ENCODE measurements around the gene EPB41L4A. TPM values are rescaled to one million over a fixed set of nuclear protein-coding genes. Genes with fewer than 3 reads are reported as not detected.

The EPB41L4A gene
- total RNA-seq, 6 experiments from 2014 or later = 0.07 TPM; not detected in 5

- no peaks in the 10 kb centered on the region for H3K27me3 Mint-ChIP-seq (ENCODE audit: insufficient read depth)
- no peaks in the 10 kb centered on the region for H3K9me3 Mint-ChIP-seq
- no peak overlapping the region for H3K4me3 Mint-ChIP-seq
- H3K4me1 Mint-ChIP-seq (ENCODE audit: low read depth) = no peaks in the 10 kb centered on the region
- H3K27ac Mint-ChIP-seq = no peak overlapping the region
- DNase-seq = no peak
- H3K36me3 Mint-ChIP-seq (ENCODE audit: low read depth) = no peaks in the 10 kb centered on the region
- no peak for TF ChIP-seq CTCF (IDR thresholded peaks at IDR 0.05)
These were observed 164.8 kb downstream of the EPB41L4A start for GRCh38 chr5:112254303-112254702.

- DNase-seq = no peak
These were observed 165.4 kb downstream of the EPB41L4A start for GRCh38 chr5:112253478-112254250.

GRCh38 chr5:112250551-112250950 is 168.5 kb downstream of the EPB41L4A start:
- H3K36me3 Mint-ChIP-seq (ENCODE audit: low read depth) = no peaks in the 10 kb centered on the region
- H3K9me3 Mint-ChIP-seq = no peaks in the 10 kb centered on the region
- no peak overlapping the region for H3K4me3 Mint-ChIP-seq

More at GRCh38 chr5:112253478-112254250, 165.4 kb downstream of the EPB41L4A start:
- TF ChIP-seq CTCF (IDR thresholded peaks at IDR 0.05) = no peak
- Mint-ChIP-seq H3K27me3 (ENCODE audit: insufficient read depth) (no peaks in the 10 kb centered on the region), H3K9me3 (no peaks in the 10 kb centered on the region), H3K27ac (no peak overlapping the region), H3K4me1 (ENCODE audit: low read depth) (no peaks in the 10 kb centered on the region), H3K36me3 (ENCODE audit: low read depth) (no peaks in the 10 kb centered on the region), H3K4me3 (no peak overlapping the region)

GRCh38 chr5:112248623-112249022 is 170.5 kb downstream of the EPB41L4A start:
- H3K36me3 Mint-ChIP-seq (ENCODE audit: low read depth) = no peaks in the 10 kb centered on the region
- no peak overlapping the region for H3K4me3 Mint-ChIP-seq
- DNase-seq = no peak
- H3K27me3 Mint-ChIP-seq (ENCODE audit: insufficient read depth) = peaks cover 3% of the 10 kb centered on the region
- no peak for TF ChIP-seq CTCF (IDR thresholded peaks at IDR 0.05)
- no peak overlapping the region for H3K27ac Mint-ChIP-seq
- H3K9me3 Mint-ChIP-seq = no peaks in the 10 kb centered on the region
- H3K4me1 Mint-ChIP-seq (ENCODE audit: low read depth) = no peaks in the 10 kb centered on the region

More at GRCh38 chr5:112250551-112250950, 168.5 kb downstream of the EPB41L4A start:
- H3K27me3 Mint-ChIP-seq (ENCODE audit: insufficient read depth) = no peaks in the 10 kb centered on the region; the same call in 1 of the 2 replicates
- no peak for TF ChIP-seq CTCF (IDR thresholded peaks at IDR 0.05)
- H3K4me1 Mint-ChIP-seq (ENCODE audit: low read depth) = no peaks in the 10 kb centered on the region
- DNase-seq = no peak
- H3K27ac Mint-ChIP-seq = no peak overlapping the region

- H3K27ac Mint-ChIP-seq = no peak overlapping the region
- peaks cover 3% of the 10 kb centered on the region for H3K27me3 Mint-ChIP-seq (ENCODE audit: insufficient read depth)
- no peaks in the 10 kb centered on the region for H3K9me3 Mint-ChIP-seq
- H3K4me1 Mint-ChIP-seq (ENCODE audit: low read depth) = no peaks in the 10 kb centered on the region
- no peak overlapping the region for H3K4me3 Mint-ChIP-seq
- TF ChIP-seq CTCF (IDR thresholded peaks at IDR 0.05) = no peak
- H3K36me3 Mint-ChIP-seq (ENCODE audit: low read depth) = no peaks in the 10 kb centered on the region
- no peak for DNase-seq
These were observed 171.1 kb downstream of the EPB41L4A start for GRCh38 chr5:112247960-112248359.

Data from HFFc6 (cell line).